Retina (tissue), 1 donor: ENCODE results near the gene BLOC1S2.
A peak's percentile ranks its signal among the peaks of the same experiment; 100 is the strongest.
"Not testable (repeated sequence)": the region's sequence is repeated elsewhere in the genome, so short reads cannot be mapped to it uniquely, and the experiment has no call there.

Source experiments
- DNase-seq: peaks from one replicate; pipeline ENCODE4 v3.0.0-alpha.2; 2016

The BLOC1S2 gene

GRCh38 chr10:100289641-100290040 is 3.2 kb upstream of the BLOC1S2 start:
- DNase-seq: no peak

- no peak for DNase-seq
Observed at GRCh38 chr10:100288196-100288595, 1.7 kb upstream of the BLOC1S2 start.

- no peak for DNase-seq
Observed at GRCh38 chr10:100287756-100288155, 1.3 kb upstream of the BLOC1S2 start.

GRCh38 chr10:100285326-100285725 is 1.2 kb downstream of the BLOC1S2 start:
- not testable (repeated sequence) for DNase-seq

- no peak for DNase-seq
Observed at GRCh38 chr10:100282907-100283306, 3.6 kb downstream of the BLOC1S2 start.

GRCh38 chr10:100276971-100277370 is 9.5 kb downstream of the BLOC1S2 start:
- DNase-seq: not testable (repeated sequence)

- peak; percentile 92 for DNase-seq
Observed at GRCh38 chr10:100267239-100268104, 19.0 kb downstream of the BLOC1S2 start, which contains the start of gene CWF19L1. Gene CWF19L1 (minus strand): TSS chr10:100267638. CDS start chr10:100267593, 45 bp downstream.

GRCh38 chr10:100265821-100266485 is 20.5 kb downstream of the BLOC1S2 start:
- no peak for DNase-seq

- no peak for DNase-seq
Observed at GRCh38 chr10:100254191-100254590, 32.3 kb downstream of the BLOC1S2 start.

- no peak for DNase-seq
Observed at GRCh38 chr10:100253041-100253440, 33.4 kb downstream of the BLOC1S2 start.

GRCh38 chr10:100248820-100249219 is 37.7 kb downstream of the BLOC1S2 start:
- no peak for DNase-seq

GRCh38 chr10:100245484-100246220 is 40.8 kb downstream of the BLOC1S2 start:
- DNase-seq: no peak

- DNase-seq: no peak
Observed at GRCh38 chr10:100239851-100240250, 46.6 kb downstream of the BLOC1S2 start.

- DNase-seq: no peak
Observed at GRCh38 chr10:100238429-100238828, 48.1 kb downstream of the BLOC1S2 start.

- no peak for DNase-seq
Observed at GRCh38 chr10:100232101-100232500, 54.4 kb downstream of the BLOC1S2 start.

- no peak for DNase-seq
Observed at GRCh38 chr10:100229819-100230422, 56.6 kb downstream of the BLOC1S2 start.

GRCh38 chr10:100223879-100224278 is 62.6 kb downstream of the BLOC1S2 start:
- DNase-seq: no peak
